Right cardiac atrium (tissue), 5 donors: ENCODE measurements around the gene ALCAM. TPM values are rescaled to one million over a fixed set of nuclear protein-coding genes. Genes with fewer than 3 reads are reported as not detected.

Experiments used
- ATAC-seq, 2 donors: fragments of 200-7000 bp; cut with Tn5 transposase; one replicate each; pipeline versions ENCODE4 v1.8.0 to v1.9.1; 2020; ENCODE audit warnings: moderate library complexity in 2 of 2, mild to moderate bottlenecking in 1 of 2
- DNase-seq, 3 donors: peaks; one replicate each; pipeline ENCODE4 v3.0.0-alpha.2; 2020
- H3K27ac ChIP-seq: one replicate; pipeline ENCODE4 v1.5.1; 2013; ENCODE audit warnings: mild to moderate bottlenecking, low read length, control low read depth, moderate library complexity
- H3K27me3 ChIP-seq: one replicate; pipeline ENCODE4 v1.6.1; 2013; ENCODE audit not compliant: control insufficient read depth, insufficient read depth
- H3K4me1 ChIP-seq: one replicate; pipeline ENCODE4 v1.6.1; 2013; ENCODE audit warnings: low read length; ENCODE audit not compliant: control insufficient read depth, insufficient read depth
- H3K4me3 ChIP-seq: one replicate; pipeline ENCODE4 v1.5.1; 2013; ENCODE audit warnings: low read length, control low read depth
- H3K9me3 ChIP-seq: one replicate; pipeline ENCODE4 v1.6.1; 2013; ENCODE audit warnings: low read length; ENCODE audit not compliant: control insufficient read depth
- WGBS: extraction: QIAGEN DNeasy Blood & Tissue Kit; methylation state at CpG from one replicate; pipeline ENCODE4 v1.1.7; 2013; 5-methylcytosine and 5-hydroxymethylcytosine counted together
- intact Hi-C, 4 donors: fragments of 100-400 bp; cut with DNase I; formaldehyde crosslinking; loops; one replicate each; pipeline versions ENCODE4 v1.11.0 to v1.14.0; 2022 to 2023
- polyA plus RNA-seq: library from polyadenylated mRNA; stranded (reverse); fragments of 200-250 nt; gene quantifications from one replicate; pipeline ENCODE4 v1.2.3, GENCODE V29; 2013
- total RNA-seq, 4 donors: library from RNA; stranded (reverse); fragmentation: NEBNext Ultra II Directional; extraction: Animal tissue kit (Norgen Biotek cat#: 25700); gene quantifications; one replicate each; pipeline ENCODE4 v1.2.1, GENCODE V29; 2021
- donor health status: healthy with polysubstance abuse.
- donor health status: DM: no; HTN: yes; CAD: no.
- donor health status: DM: no; HTN: no; CAD: no.
- donor health status: DM: no; HTN: yes; CAD: no; lungs with severe emphysema.
- donor health status: DM: yes; HTN: yes; CAD: no.

The ALCAM gene
- total and polyA plus RNA-seq, 5 donors: 5.3 to 50.9 (median 14.4) TPM

DNA sequence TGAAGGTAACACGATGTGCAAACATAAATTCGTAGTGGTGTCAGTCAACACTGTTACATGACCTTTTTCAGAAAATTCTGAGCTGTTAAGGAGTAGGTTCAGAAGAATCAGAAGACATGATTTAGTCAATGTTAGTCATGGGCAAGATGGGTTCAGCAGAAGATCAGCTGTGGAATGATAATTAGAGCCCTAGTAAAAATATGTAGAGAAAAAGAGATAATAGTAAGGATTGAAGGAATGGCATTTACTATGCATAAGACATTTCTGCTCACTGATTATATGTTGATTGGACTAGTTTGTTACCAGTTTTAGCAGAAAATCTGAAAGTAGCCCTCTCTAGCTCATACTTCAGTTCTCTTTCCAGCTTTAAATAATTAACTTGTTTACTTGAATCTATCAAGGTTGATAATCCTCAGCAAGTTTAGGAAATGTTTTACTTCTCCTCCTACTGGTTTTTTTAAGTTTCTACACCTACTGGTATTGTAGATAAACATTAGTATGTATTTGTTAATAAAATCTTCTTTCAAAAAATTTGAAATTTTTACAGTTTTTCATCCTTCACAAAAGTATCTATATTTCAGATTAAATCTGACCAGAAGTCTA is 98.6 kb downstream of the ALCAM start:
- DNase-seq: no peak
- no peak for ATAC-seq
- H3K4me1 ChIP-seq: no peaks in the 10 kb centered on the region
- H3K4me3 ChIP-seq: no peak overlapping the region
- H3K27ac ChIP-seq: no peak overlapping the region
- intact Hi-C loops: no loop called here
- no peaks in the 10 kb centered on the region for H3K9me3 ChIP-seq
- H3K27me3 ChIP-seq: no peaks in the 10 kb centered on the region
- 80% methylated on average over 2 of the region's 2 CpGs for WGBS

DNA sequence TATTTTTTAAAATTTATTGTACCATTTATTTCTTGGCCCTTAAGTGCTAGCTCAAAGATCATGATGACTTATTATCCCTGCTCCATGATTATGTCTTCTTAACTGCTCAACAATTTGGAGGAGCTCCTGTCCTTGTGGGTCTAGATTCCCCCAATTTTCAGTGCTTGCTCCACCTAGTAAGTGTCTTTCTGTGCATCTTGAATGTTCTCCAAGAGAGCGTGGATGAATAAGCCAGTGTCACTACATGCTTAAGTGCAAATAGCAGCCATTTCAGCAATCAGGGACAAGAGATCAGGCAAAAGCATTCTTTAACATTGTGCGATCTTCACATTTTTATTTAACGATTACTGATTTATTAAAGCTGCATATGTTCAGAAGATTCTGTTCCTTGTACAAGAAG is 99.4 kb downstream of the ALCAM start:
- whole genome bisulfite sequencing: 92% methylated on average over 3 of the region's 3 CpGs
- intact Hi-C loops: no loop called here
- no peaks in the 10 kb centered on the region for H3K27me3 ChIP-seq
- H3K4me1 ChIP-seq: no peaks in the 10 kb centered on the region
- no peak for DNase-seq
- no peak for ATAC-seq
- H3K27ac ChIP-seq: no peak overlapping the region
- H3K4me3 ChIP-seq: no peak overlapping the region
- no peaks in the 10 kb centered on the region for H3K9me3 ChIP-seq

DNA sequence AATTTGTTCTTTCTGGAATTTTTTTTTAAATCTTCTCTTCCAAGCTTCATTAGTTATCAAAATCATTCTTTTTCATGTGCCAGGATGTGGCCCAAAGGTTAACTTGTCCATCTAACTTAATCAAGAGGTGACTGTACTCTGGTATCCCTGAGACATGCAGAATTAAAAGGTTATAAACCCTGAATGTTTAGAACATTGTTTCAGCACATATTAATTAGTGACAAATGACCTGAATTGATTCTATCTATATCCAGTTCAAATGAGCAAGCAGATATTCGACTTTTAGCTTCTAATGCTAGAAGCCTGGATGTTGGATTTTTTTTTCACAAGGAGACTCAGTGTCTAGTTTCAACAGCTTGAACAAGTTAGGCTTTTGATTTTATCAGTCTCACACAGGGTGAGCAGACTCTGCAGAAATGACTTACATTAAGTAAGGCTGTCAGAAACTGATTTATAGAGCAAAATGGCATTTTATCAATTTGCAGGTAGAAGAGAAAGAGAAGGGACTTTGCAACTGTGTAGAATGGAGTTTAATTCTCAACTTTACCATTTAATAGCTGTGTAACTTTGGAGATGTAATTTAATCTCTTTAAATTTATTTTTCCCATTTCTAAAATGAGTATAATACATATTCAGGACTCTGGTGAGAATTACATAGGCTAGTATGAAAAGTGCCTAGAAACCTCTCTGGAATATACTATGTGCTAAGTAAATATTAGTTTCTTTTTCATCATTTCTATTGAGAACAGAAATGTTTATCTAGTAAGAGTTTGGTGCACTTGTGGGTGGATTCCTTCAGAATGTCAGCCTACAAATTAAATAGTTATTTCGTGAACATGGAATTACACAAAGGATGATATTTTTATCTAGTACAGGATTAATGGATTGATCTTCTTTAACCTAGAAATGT is 100.0 kb downstream of the ALCAM start:
- no peak for ATAC-seq
- WGBS: 36% methylated on average over 2 of the region's 2 CpGs
- intact Hi-C loops: no loop called here
- Histone ChIP-seq H3K27me3 (no peaks in the 10 kb centered on the region), H3K27ac (no peak overlapping the region), H3K9me3 (no peaks in the 10 kb centered on the region), H3K4me1 (no peaks in the 10 kb centered on the region), H3K4me3 (no peak overlapping the region)
- no peak for DNase-seq

DNA sequence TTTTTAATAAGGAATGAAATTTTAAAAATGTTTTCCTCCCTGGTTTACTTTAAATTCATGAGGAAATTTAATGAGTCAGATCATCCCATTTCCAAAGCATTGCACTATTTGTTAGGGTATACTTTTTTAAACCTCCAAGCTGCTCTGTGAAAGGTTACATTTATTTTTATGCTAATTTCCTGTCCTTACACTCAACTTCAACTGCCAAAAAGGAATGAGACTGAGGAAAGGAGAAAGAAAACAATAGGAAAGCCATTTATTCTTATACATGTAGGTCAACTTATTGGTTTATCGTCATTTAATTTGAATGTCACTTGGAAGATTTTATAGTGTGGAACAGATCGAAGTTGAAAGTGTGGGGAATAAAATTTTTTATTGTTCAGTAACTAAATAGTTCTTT is 104.1 kb downstream of the ALCAM start:
- ATAC-seq: no peak
- Histone ChIP-seq H3K27me3 (no peaks in the 10 kb centered on the region), H3K4me1 (no peaks in the 10 kb centered on the region), H3K27ac (no peak overlapping the region), H3K4me3 (no peak overlapping the region), H3K9me3 (no peaks in the 10 kb centered on the region)
- 83% methylated on average over 2 of the region's 2 CpGs for WGBS
- no peak for DNase-seq
- intact Hi-C loops: no loop called here

DNA sequence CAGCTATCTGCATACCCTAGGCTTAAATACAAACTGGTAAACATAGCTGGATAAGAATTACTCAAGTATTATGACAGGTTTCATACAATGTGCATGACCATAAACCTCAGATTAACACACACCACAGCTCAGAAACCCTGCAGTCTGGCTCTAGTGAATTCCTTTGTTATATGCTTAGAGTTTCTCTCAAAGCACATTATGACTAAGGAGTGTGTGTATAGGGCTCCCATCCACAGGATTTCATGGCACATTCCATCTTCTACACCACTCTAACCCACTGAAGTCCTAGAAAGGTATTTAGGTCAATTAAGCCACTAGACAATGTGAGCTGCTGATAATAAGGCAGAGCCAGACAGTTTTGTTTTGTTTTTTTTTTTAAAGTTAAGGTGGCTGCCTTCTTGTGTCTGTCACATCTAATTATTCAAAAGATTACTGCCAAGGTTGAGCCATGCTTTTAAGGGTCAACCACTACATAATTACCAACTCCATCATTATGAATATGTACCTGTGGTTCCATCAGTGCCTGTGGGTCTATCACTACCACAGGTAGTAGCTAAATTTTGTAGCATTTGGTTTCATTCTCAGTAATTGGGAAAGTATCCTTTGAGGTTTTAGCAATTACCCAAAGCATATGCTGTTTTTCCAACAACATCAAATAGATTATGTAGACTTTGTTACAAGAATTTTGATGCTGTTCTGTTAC is 107.0 kb downstream of the ALCAM start:
- no peaks in the 10 kb centered on the region for H3K9me3 ChIP-seq
- intact Hi-C loops: no loop called here
- H3K27me3 ChIP-seq: no peaks in the 10 kb centered on the region
- no peak overlapping the region for H3K27ac ChIP-seq
- no peaks in the 10 kb centered on the region for H3K4me1 ChIP-seq
- H3K4me3 ChIP-seq: no peak overlapping the region
- ATAC-seq (no peak), DNase-seq (no peak)

DNA sequence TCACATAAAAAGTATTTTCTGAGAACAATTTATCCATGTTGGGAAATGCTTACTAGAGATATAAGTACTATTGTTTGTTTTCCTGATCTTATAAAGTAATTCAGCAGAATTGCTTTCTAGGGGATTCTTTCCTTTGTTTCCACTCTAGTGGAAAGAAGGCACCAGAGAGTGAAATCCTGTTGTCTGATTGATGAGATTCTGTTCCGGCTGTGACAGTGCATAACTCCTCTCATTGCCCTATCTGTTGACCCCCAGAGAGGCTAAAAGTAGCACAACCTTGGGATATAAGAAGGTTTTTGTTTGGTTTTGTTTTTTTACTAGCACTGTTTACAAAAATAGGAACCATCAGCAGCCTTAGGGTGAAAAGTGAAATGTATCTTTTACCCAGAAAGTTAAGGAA is 114.1 kb downstream of the ALCAM start:
- H3K4me1 ChIP-seq: no peaks in the 10 kb centered on the region
- no peak overlapping the region for H3K4me3 ChIP-seq
- DNase-seq (no peak), ATAC-seq (no peak)
- no peak overlapping the region for H3K27ac ChIP-seq
- WGBS: 27% methylated on average over 1 of the region's 1 CpG
- H3K9me3 ChIP-seq: no peaks in the 10 kb centered on the region
- no peaks in the 10 kb centered on the region for H3K27me3 ChIP-seq
- intact Hi-C loops: no loop called here

DNA sequence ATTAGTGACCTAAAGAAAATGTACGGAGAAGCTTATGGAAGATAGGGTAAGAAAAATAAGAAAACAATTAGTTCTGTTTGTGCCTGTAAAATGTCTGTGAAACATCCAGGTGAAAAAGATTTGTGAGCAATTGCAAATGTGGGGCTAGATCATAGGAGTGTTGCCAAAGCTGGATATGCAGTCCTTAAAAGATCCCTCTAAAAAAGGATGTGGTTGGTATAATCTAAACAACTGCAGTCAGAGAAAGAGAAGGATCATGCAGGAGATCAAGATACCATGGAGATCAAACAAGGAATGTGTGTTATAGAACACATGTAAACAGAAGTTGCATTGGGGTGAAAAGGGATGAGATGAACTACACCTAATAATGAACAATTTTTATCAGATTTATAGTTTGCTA is 116.8 kb downstream of the ALCAM start:
- no peaks in the 10 kb centered on the region for H3K27me3 ChIP-seq
- no peak for ATAC-seq
- H3K27ac ChIP-seq: no peak overlapping the region
- H3K4me3 ChIP-seq: no peak overlapping the region
- no peaks in the 10 kb centered on the region for H3K9me3 ChIP-seq
- DNase-seq: no peak
- intact Hi-C loops: no loop called here
- 52% methylated on average over 1 of the region's 1 CpG for WGBS
- no peaks in the 10 kb centered on the region for H3K4me1 ChIP-seq

DNA sequence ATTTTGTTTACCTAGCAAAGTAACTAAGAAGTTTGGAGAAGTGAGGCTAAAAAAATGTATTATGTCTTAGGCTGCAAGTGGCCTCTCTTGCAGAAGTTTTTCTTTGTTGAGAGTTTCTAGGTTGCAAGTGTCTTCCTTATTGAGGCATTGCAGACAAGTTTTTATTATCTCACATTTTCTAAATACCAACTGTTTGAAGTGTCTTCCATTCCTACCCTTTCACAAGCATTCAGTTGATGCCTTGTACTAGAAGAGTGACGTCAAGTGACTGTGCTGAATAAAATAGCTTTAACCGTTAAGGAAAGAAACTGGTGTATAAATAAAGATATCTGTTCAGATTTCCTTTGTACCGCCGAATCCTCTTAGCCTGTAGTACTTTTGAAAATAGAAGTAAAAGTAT is 123.3 kb downstream of the ALCAM start:
- Histone ChIP-seq H3K27me3 (no peaks in the 10 kb centered on the region), H3K4me3 (no peak overlapping the region), H3K4me1 (no peaks in the 10 kb centered on the region), H3K9me3 (no peaks in the 10 kb centered on the region), H3K27ac (no peak overlapping the region)
- 64% methylated on average over 4 of the region's 4 CpGs for WGBS
- intact Hi-C loops: no loop called here
- no peak for ATAC-seq
- no peak for DNase-seq

DNA sequence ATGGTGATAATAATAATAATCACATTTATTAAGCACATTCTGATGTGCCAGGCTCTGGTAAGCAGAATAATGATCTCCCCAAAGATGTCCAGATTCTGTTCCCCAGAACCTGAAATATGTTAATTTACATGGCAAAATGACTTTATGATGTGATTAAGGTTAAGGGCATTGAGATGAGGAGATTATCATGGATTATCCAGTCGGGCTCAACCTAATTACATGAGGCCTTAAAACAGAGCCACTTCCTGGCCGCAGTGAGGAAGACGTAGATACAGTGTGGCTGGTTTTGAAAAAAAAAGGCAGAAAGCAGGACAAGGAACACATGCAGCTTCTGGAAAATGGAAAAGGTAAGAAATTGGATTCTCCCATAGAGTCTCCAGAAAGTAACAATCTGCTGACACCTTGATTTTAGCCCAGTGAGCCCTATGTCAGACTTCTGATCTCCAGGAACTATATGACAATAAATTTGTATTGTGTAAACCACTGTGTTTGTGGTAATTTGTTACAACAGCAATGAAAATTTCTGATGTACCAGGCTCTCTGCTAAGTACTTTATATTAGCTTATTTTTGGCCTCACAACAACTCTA is 126.7 kb downstream of the ALCAM start:
- H3K27me3 ChIP-seq: no peaks in the 10 kb centered on the region
- WGBS: 83% methylated on average over 3 of the region's 3 CpGs
- H3K4me3 ChIP-seq: no peak overlapping the region
- no peak overlapping the region for H3K27ac ChIP-seq
- ATAC-seq: no peak
- H3K9me3 ChIP-seq: no peaks in the 10 kb centered on the region
- intact Hi-C loops: no loop called here
- H3K4me1 ChIP-seq: no peaks in the 10 kb centered on the region
- DNase-seq: no peak

DNA sequence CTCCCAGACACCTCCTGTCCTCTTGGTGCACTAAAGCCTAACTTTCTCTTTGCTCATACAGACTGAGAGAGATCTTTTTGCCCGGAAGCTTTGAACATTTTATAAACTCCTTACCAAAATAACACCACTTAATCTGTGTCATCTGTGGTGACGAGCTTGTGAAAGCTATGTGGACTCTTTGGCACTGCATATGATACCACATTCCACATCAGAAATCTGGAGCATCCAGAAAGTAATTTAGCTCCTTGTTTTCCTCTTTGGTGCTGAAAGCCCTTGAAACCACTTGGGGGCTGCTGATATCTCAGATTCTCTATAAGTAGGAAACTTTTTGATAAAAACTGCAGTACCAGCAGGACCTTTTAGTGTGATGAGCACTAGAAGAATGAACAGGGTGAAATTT is 128.3 kb downstream of the ALCAM start:
- DNase-seq (no peak), ATAC-seq (no peak)
- no peaks in the 10 kb centered on the region for H3K4me1 ChIP-seq
- H3K4me3 ChIP-seq: no peak overlapping the region
- WGBS: 43% methylated on average over 2 of the region's 2 CpGs
- H3K9me3 ChIP-seq: no peaks in the 10 kb centered on the region
- no peak overlapping the region for H3K27ac ChIP-seq
- intact Hi-C loops: no loop called here
- no peaks in the 10 kb centered on the region for H3K27me3 ChIP-seq

DNA sequence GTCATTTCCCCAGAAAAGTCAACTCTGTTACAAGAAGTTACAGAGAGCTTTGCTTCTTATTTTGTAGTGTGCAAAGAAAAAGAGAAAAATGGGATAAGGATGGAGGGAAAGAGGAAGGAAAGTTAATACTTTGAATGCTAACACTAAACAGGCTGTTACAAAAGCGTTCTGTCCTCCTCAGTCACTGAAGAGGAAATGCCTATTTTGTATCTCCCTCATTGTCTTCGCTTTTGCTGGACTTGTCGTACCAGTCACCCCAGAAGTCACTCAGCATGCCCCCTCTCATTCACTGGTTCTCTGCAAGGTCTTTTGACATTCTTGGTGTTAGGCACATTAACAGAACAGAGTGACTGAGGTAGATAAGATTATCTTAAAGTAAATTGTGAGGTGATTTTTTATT is 129.6 kb downstream of the ALCAM start:
- ATAC-seq: no peak
- Histone ChIP-seq H3K9me3 (no peaks in the 10 kb centered on the region), H3K4me1 (peaks cover 1% of the 10 kb centered on the region), H3K4me3 (no peak overlapping the region), H3K27me3 (no peaks in the 10 kb centered on the region), H3K27ac (no peak overlapping the region)
- no peak for DNase-seq
- intact Hi-C loops: no loop called here
- 69% methylated on average over 3 of the region's 3 CpGs for WGBS
